Gastrocnemius medialis (tissue), 4 donors: ENCODE results near the gene PAEP.

Experiments used
- CTCF ChIP-seq, 5 experiments: fragments of 450-650 bp in 3 of 5; fragments of 200-600 bp in 2 of 5; sonication (generic) in 2 of 5; IDR thresholded peaks in 4 of 5; conservative IDR thresholded peaks in 1 of 5; 1 replicate in 4 of 5; 2 replicates in 1 of 5; pipeline ENCODE4 v1.5.1; 2016 to 2019; ENCODE audit warnings: antibody characterized with exemption in 5 of 5, mild to moderate bottlenecking in 3 of 5, moderate library complexity in 3 of 5
- POLR2A ChIP-seq, 2 donors: fragments of 450-650 bp; IDR thresholded peaks; one replicate each; pipeline ENCODE4 v1.6.1; 2017; ENCODE audit warnings: antibody characterized with exemption in 2 of 2, mild to moderate bottlenecking in 2 of 2, moderate library complexity in 2 of 2

GRCh38 chr9:135612437-135612836, 50.9 kb downstream of the PAEP start:
- TF ChIP-seq CTCF (IDR thresholded peaks at IDR 0.05 in 4 of 5, conservative IDR thresholded peaks at IDR 0.05 in 1 of 5) (no peak), POLR2A (IDR thresholded peaks at IDR 0.05) (no peak)
